ENCODE measurements around the gene DNAH1. TPM values are rescaled to one million over a fixed set of nuclear protein-coding genes. Genes with fewer than 3 reads are reported as not detected.

The DNAH1 gene
- total RNA-seq, 2 experiments from 2014 or later = 25.2 to 25.7 TPM

DNA sequence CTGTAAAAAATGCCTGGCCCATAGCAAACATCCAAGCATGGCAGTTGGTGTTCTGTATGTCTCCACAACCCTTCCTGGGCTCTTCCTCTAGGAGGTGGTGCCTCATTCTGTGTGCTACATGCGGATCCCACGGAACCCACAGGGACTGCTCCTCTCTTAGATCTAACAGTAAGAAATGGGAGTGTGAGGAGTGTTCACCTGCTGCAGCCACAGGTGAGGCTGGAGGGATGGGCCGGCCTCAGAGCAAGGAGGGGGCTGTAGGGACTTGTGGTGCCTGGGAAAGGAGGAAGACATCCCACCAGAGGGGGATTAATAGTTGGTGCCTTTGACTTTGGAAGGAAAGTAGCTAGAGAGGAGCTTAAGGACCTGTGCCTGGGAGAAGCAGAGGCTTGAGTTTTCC lies 106.5 kb downstream of the DNAH1 start:
- Mint-ChIP-seq H3K4me3 (no peak overlapping the region), H3K4me1 (no peaks in the 10 kb centered on the region), H3K36me3 (ENCODE audit: low read depth) (peaks cover under 1% of the 10 kb centered on the region), H3K27ac (no peak overlapping the region), H3K27me3 (no peaks in the 10 kb centered on the region), H3K9me3 (no peaks in the 10 kb centered on the region)
- POLR2A ChIA-PET = no interaction called here
- CTCF ChIA-PET = no interaction called here
- no peak for DNase-seq

- no peak for DNase-seq
- no peaks in the 10 kb centered on the region for H3K9me3 Mint-ChIP-seq
- no peak overlapping the region for H3K4me3 Mint-ChIP-seq
- ChIA-PET POLR2A (no interaction called here), CTCF (no interaction called here)
- no peak overlapping the region for H3K27ac Mint-ChIP-seq
- H3K27me3 Mint-ChIP-seq = peaks cover 3% of the 10 kb centered on the region
- no peaks in the 10 kb centered on the region for H3K4me1 Mint-ChIP-seq
- no peaks in the 10 kb centered on the region for H3K36me3 Mint-ChIP-seq (ENCODE audit: low read depth)
Measured at GRCh38 chr3:52423173-52423572, 107.1 kb downstream of the DNAH1 start.

GRCh38 chr3:52428151-52429005 lies 112.3 kb downstream of the DNAH1 start:
- Mint-ChIP-seq H3K27ac (no peak overlapping the region), H3K4me3 (no peak overlapping the region), H3K36me3 (ENCODE audit: low read depth) (no peaks in the 10 kb centered on the region), H3K4me1 (peaks cover 1% of the 10 kb centered on the region), H3K9me3 (no peaks in the 10 kb centered on the region), H3K27me3 (peaks cover 6% of the 10 kb centered on the region)
- ChIA-PET CTCF (interaction anchor here (0.5 to 1.6 kb wide), 10 partner anchors 10 to 465 kb away, joined by 3 to 6 read pairs (median 3); no protein-coding TSS in a partner anchor), POLR2A (no interaction called here)
- peak; percentile 54 for DNase-seq

GRCh38 chr3:52429031-52429430 lies 112.9 kb downstream of the DNAH1 start:
- Mint-ChIP-seq H3K36me3 (ENCODE audit: low read depth) (no peaks in the 10 kb centered on the region), H3K27me3 (peaks cover 6% of the 10 kb centered on the region), H3K27ac (no peak overlapping the region), H3K4me1 (peaks cover 1% of the 10 kb centered on the region), H3K4me3 (no peak overlapping the region), H3K9me3 (no peaks in the 10 kb centered on the region)
- ChIA-PET CTCF (interaction anchor here (1.5 to 1.6 kb wide), 3 partner anchors 14 to 30 kb away, joined by 3 to 5 read pairs (median 4); no protein-coding TSS in a partner anchor), POLR2A (no interaction called here)
- no peak for DNase-seq

GRCh38 chr3:52429779-52430415 lies 113.8 kb downstream of the DNAH1 start:
- CTCF ChIA-PET = interaction anchor here (1.1 to 2.5 kb wide), 4 partner anchors 13 to 18 kb away, joined by 3 to 13 read pairs (median 4); no protein-coding TSS in a partner anchor
- Mint-ChIP-seq H3K4me3 (no peak overlapping the region), H3K27me3 (peaks cover 6% of the 10 kb centered on the region), H3K4me1 (peaks cover 1% of the 10 kb centered on the region), H3K9me3 (no peaks in the 10 kb centered on the region), H3K27ac (no peak overlapping the region), H3K36me3 (ENCODE audit: low read depth) (no peaks in the 10 kb centered on the region)
- DNase-seq = no peak
- POLR2A ChIA-PET = no interaction called here

DNA sequence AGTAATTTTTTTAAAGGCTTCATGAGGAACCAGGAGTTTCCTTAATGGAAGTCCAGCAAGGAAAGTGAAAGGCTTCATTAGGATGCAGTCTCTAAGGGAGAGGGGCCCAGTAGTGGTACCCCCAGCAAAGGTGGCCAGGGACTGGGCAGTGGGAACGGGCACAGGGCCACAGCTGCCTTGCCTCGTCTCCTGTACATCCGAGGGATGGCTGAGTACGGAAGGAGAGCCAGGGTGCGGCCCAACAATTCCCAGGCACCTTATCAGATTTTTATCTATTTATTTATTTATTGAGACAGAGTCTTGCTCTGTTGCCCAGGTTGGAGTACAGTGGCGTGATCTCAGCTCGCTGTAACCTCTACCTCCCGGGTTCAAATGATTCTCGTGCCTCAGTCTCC lies 114.3 kb downstream of the DNAH1 start:
- H3K27me3 Mint-ChIP-seq = peaks cover 6% of the 10 kb centered on the region
- H3K4me3 Mint-ChIP-seq = no peak overlapping the region
- H3K27ac Mint-ChIP-seq = no peak overlapping the region
- H3K9me3 Mint-ChIP-seq = no peaks in the 10 kb centered on the region
- DNase-seq = no peak
- peaks cover 1% of the 10 kb centered on the region for H3K4me1 Mint-ChIP-seq
- ChIA-PET POLR2A (no interaction called here), CTCF (interaction anchor here (1.1 to 2.5 kb wide), 3 partner anchors 17 to 18 kb away, joined by 3 to 13 read pairs (median 4); no protein-coding TSS in a partner anchor)
- no peaks in the 10 kb centered on the region for H3K36me3 Mint-ChIP-seq (ENCODE audit: low read depth)

- no peak overlapping the region for H3K27ac Mint-ChIP-seq
- no peaks in the 10 kb centered on the region for H3K36me3 Mint-ChIP-seq (ENCODE audit: low read depth)
- peaks cover 1% of the 10 kb centered on the region for H3K4me1 Mint-ChIP-seq
- peaks cover 6% of the 10 kb centered on the region for H3K27me3 Mint-ChIP-seq
- H3K4me3 Mint-ChIP-seq = no peak overlapping the region
- no peak for DNase-seq
- H3K9me3 Mint-ChIP-seq = no peaks in the 10 kb centered on the region
- ChIA-PET POLR2A (no interaction called here), CTCF (interaction anchor here (0.7 to 2.5 kb wide), 4 partner anchors 13 to 21 kb away, joined by 3 to 13 read pairs (median 3); partner anchors contain the start of gene SEMA3G)
Measured at GRCh38 chr3:52431459-52432223, 115.5 kb downstream of the DNAH1 start.

- CTCF ChIA-PET = interaction anchor here (0.7 to 2.5 kb wide), 4 partner anchors 13 to 20 kb away, joined by 3 to 13 read pairs (median 4); partner anchors contain the start of gene SEMA3G
- DNase-seq = no peak
- no peaks in the 10 kb centered on the region for H3K9me3 Mint-ChIP-seq
- peaks cover 1% of the 10 kb centered on the region for H3K4me1 Mint-ChIP-seq
- H3K27ac Mint-ChIP-seq = no peak overlapping the region
- no peak overlapping the region for H3K4me3 Mint-ChIP-seq
- H3K27me3 Mint-ChIP-seq = peaks cover 6% of the 10 kb centered on the region
- no peaks in the 10 kb centered on the region for H3K36me3 Mint-ChIP-seq (ENCODE audit: low read depth)
- POLR2A ChIA-PET = no interaction called here
Measured at GRCh38 chr3:52432225-52432624, 116.1 kb downstream of the DNAH1 start.

GRCh38 chr3:52432691-52433141 lies 116.6 kb downstream of the DNAH1 start:
- Mint-ChIP-seq H3K27me3 (peaks cover 6% of the 10 kb centered on the region), H3K4me1 (peaks cover 1% of the 10 kb centered on the region), H3K4me3 (no peak overlapping the region), H3K9me3 (no peaks in the 10 kb centered on the region), H3K27ac (no peak overlapping the region), H3K36me3 (ENCODE audit: low read depth) (no peaks in the 10 kb centered on the region)
- no peak for DNase-seq
- POLR2A ChIA-PET = no interaction called here
- CTCF ChIA-PET = interaction anchor here (0.7 to 1.3 kb wide), 4 partner anchors 12 to 20 kb away, joined by 3 to 5 read pairs (median 4); partner anchors contain the start of gene SEMA3G

DNA sequence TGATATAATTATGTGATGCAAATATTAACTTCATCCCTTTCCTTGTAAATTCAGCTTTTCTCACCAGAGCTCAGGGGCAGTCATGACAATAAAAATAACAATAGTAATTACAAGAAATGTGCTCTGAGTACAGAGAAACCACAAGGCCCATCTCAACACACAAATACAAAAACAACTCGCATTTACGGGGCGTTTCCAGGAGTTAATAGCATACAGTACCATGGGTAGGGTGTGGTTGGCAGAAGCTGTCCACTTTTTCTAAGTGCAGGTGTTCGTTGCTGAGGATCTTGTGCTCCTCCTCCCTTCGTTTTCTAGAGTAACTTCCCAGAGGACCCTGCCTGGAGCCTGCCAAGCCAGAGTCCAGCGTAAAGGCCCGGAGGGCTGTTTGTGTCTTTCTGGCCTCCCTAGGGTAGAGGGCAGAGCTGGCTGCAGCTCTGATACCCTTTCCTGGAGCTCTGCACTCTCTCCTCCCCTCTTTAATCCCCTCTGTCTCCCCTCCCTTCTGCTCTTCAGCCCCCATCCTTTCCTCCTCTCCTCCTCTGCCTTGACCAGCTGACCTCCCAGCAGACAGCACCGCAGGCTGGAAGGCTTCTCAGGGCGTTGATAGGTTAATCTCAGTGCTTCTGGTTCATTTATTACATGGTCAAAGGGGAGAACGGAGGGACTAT lies 117.3 kb downstream of the DNAH1 start:
- CTCF ChIA-PET = interaction anchor here (0.6 to 1.3 kb wide), 3 partner anchors 12 to 215 kb away, joined by 3 to 5 read pairs (median 4); partner anchors contain the start of gene SEMA3G
- Mint-ChIP-seq H3K9me3 (no peaks in the 10 kb centered on the region), H3K36me3 (ENCODE audit: low read depth) (no peaks in the 10 kb centered on the region)

GRCh38 chr3:52433996-52434479 lies 117.9 kb downstream of the DNAH1 start:
- POLR2A ChIA-PET = no interaction called here
- CTCF ChIA-PET = interaction anchor here (1.2 to 1.3 kb wide), 2 partner anchors 11 to 13 kb away, joined by 3 to 5 read pairs; partner anchors contain the start of gene SEMA3G
- no peaks in the 10 kb centered on the region for H3K27me3 Mint-ChIP-seq
- H3K4me1 Mint-ChIP-seq = peaks cover 1% of the 10 kb centered on the region
- no peaks in the 10 kb centered on the region for H3K36me3 Mint-ChIP-seq (ENCODE audit: low read depth)
- no peak for DNase-seq
- H3K27ac Mint-ChIP-seq = no peak overlapping the region
- no peak overlapping the region for H3K4me3 Mint-ChIP-seq
- no peaks in the 10 kb centered on the region for H3K9me3 Mint-ChIP-seq

More for the DNA sequence above, 117.3 kb downstream of the DNAH1 start:
- Mint-ChIP-seq H3K4me1 (peaks cover 1% of the 10 kb centered on the region), H3K4me3 (no peak overlapping the region), H3K27ac (no peak overlapping the region), H3K27me3 (peaks cover under 1% of the 10 kb centered on the region)
- no peak for DNase-seq
- POLR2A ChIA-PET = no interaction called here
